DND-41 (cell line): ENCODE data around the gene ARHGAP25.
A peak's percentile ranks its signal among the peaks of the same experiment; 100 is the strongest.

Experiments used
- ATAC-seq: fragments of 200-7000 bp; cut with Tn5 transposase; 3 replicates; pipeline ENCODE4 v1.9.1; 2021; ENCODE audit warnings: low read depth; ENCODE audit not compliant: insufficient read depth
- DNase-seq: peaks from one replicate; pipeline ENCODE4 v3.0.0-alpha.2; 2020
- H2AFZ ChIP-seq: 2 replicates; pipeline ENCODE4 v1.6.0; 2012; ENCODE audit warnings: low read depth, low read length
- H3K27ac ChIP-seq: 2 replicates; pipeline ENCODE4 v1.5.1; 2012; ENCODE audit warnings: low read length, inconsistent platforms
- H3K27me3 ChIP-seq: fragments of 200-600 bp; sonication (generic); 2 replicates; pipeline ENCODE4 v1.6.0; 2012; ENCODE audit warnings: low read length, mild to moderate bottlenecking, inconsistent platforms; ENCODE audit not compliant: insufficient read depth, poor library complexity
- H3K36me3 ChIP-seq: 2 replicates; pipeline ENCODE4 v1.5.1; 2012; ENCODE audit warnings: low read length, inconsistent platforms; ENCODE audit not compliant: insufficient read depth
- H3K4me1 ChIP-seq: 2 replicates; pipeline ENCODE4 v1.5.1; 2012; ENCODE audit warnings: mild to moderate bottlenecking, low read length; ENCODE audit not compliant: insufficient read depth
- H3K4me2 ChIP-seq: 2 replicates; pipeline ENCODE4 v1.6.0; 2012; ENCODE audit warnings: mild to moderate bottlenecking, moderate library complexity, low read length, inconsistent platforms; ENCODE audit not compliant: insufficient read depth
- H3K4me3 ChIP-seq, 2 experiments: fragments of 200-600 bp in 1 of 2; shearing (Covaris generic) in 1 of 2; 2 replicates each; pipeline ENCODE4 v1.5.1; 2012 to 2016; ENCODE audit warnings: inconsistent platforms in 2 of 2, low read length in 2 of 2, mild to moderate bottlenecking in 2 of 2, low read depth in 1 of 2, moderate library complexity in 1 of 2
- H3K79me2 ChIP-seq: 2 replicates; pipeline ENCODE4 v1.6.0; 2012; ENCODE audit warnings: low read length, inconsistent platforms; ENCODE audit not compliant: insufficient read depth
- H3K9ac ChIP-seq: 2 replicates; pipeline ENCODE4 v1.6.0; 2012; ENCODE audit warnings: low read depth, mild to moderate bottlenecking, inconsistent platforms, low read length, moderate library complexity
- H3K9me3 ChIP-seq: 2 replicates; pipeline ENCODE4 v1.5.1; 2012; ENCODE audit warnings: low read length, moderate library complexity, mild to moderate bottlenecking, inconsistent platforms; ENCODE audit not compliant: insufficient read depth, severe bottlenecking
- H4K20me1 ChIP-seq: 2 replicates; pipeline ENCODE4 v1.6.0; 2012; ENCODE audit warnings: low read length; ENCODE audit not compliant: insufficient read depth
- EZH2 ChIP-seq: IDR thresholded peaks from 3 replicates; pipeline ENCODE4 v1.6.1; 2012; ENCODE audit warnings: borderline replicate concordance, low read depth, mild to moderate bottlenecking, moderate library complexity, low read length, inconsistent platforms; ENCODE audit not compliant: severe bottlenecking
- TF ChIP-seq, protein P1 (sequence below): IDR thresholded peaks from 2 replicates; pipeline ENCODE4 v1.5.1; 2012; ENCODE audit warnings: borderline replicate concordance, low read length, moderate library complexity, mild to moderate bottlenecking; ENCODE audit not compliant: poor library complexity, severe bottlenecking; ENCODE audit errors: extremely low read depth

ARHGAP25 gene

GRCh38 chr2:68717305-68717661 lies 17.3 kb upstream of the ARHGAP25 start:
- Histone ChIP-seq H4K20me1 (no peaks in the 10 kb centered on the region), H3K4me3 (no peak overlapping the region), H3K9me3 (no peaks in the 10 kb centered on the region), H2AFZ (no peak overlapping the region), H3K79me2 (no peaks in the 10 kb centered on the region), H3K4me2 (no peak overlapping the region), H3K4me1 (peaks cover 47% of the 10 kb centered on the region), H3K36me3 (no peaks in the 10 kb centered on the region), H3K9ac (no peak overlapping the region), H3K27ac (no peak overlapping the region), H3K27me3 (no peaks in the 10 kb centered on the region)
- DNase-seq: no peak
- TF ChIP-seq EZH2: no peak
- TF ChIP-seq, protein P1, sequence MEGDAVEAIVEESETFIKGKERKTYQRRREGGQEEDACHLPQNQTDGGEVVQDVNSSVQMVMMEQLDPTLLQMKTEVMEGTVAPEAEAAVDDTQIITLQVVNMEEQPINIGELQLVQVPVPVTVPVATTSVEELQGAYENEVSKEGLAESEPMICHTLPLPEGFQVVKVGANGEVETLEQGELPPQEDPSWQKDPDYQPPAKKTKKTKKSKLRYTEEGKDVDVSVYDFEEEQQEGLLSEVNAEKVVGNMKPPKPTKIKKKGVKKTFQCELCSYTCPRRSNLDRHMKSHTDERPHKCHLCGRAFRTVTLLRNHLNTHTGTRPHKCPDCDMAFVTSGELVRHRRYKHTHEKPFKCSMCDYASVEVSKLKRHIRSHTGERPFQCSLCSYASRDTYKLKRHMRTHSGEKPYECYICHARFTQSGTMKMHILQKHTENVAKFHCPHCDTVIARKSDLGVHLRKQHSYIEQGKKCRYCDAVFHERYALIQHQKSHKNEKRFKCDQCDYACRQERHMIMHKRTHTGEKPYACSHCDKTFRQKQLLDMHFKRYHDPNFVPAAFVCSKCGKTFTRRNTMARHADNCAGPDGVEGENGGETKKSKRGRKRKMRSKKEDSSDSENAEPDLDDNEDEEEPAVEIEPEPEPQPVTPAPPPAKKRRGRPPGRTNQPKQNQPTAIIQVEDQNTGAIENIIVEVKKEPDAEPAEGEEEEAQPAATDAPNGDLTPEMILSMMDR: no peak
- ATAC-seq: no peak

- H3K4me2 ChIP-seq: peak overlapping the region; percentile 22; the same call in 1 of the 2 replicates
- H3K4me3 ChIP-seq: no peak overlapping the region
- peak overlapping the region; percentile 75 for H3K27ac ChIP-seq
- ATAC-seq (peak; percentile 49), DNase-seq (peak; percentile 43)
- no peaks in the 10 kb centered on the region for H3K9me3 ChIP-seq
- peaks cover 56% of the 10 kb centered on the region for H3K4me1 ChIP-seq
- H3K27me3 ChIP-seq: no peaks in the 10 kb centered on the region
- H4K20me1 ChIP-seq: no peaks in the 10 kb centered on the region
- TF ChIP-seq, protein P1: no peak
- no peak for TF ChIP-seq EZH2
- no peaks in the 10 kb centered on the region for H3K79me2 ChIP-seq
- H3K9ac ChIP-seq: no peak overlapping the region
- no peak overlapping the region for H2AFZ ChIP-seq
- no peaks in the 10 kb centered on the region for H3K36me3 ChIP-seq
These were observed 14.7 kb upstream of the ARHGAP25 start for GRCh38 chr2:68719912-68720311.

GRCh38 chr2:68720665-68721064 lies 13.9 kb upstream of the ARHGAP25 start:
- Histone ChIP-seq H4K20me1 (no peaks in the 10 kb centered on the region), H3K27ac (peak overlapping the region; percentile 75), H2AFZ (no peak overlapping the region), H3K4me3 (no peak overlapping the region), H3K4me1 (peaks cover 59% of the 10 kb centered on the region), H3K9ac (no peak overlapping the region; the same call in 1 of the 2 replicates), H3K36me3 (no peaks in the 10 kb centered on the region), H3K79me2 (no peaks in the 10 kb centered on the region), H3K4me2 (peak overlapping the region; percentile 48), H3K27me3 (no peaks in the 10 kb centered on the region), H3K9me3 (no peaks in the 10 kb centered on the region)
- TF ChIP-seq EZH2: no peak
- TF ChIP-seq, protein P1: no peak
- no peak for DNase-seq
- peak; percentile 31; the same call in 2 of the 3 replicates for ATAC-seq

DNA sequence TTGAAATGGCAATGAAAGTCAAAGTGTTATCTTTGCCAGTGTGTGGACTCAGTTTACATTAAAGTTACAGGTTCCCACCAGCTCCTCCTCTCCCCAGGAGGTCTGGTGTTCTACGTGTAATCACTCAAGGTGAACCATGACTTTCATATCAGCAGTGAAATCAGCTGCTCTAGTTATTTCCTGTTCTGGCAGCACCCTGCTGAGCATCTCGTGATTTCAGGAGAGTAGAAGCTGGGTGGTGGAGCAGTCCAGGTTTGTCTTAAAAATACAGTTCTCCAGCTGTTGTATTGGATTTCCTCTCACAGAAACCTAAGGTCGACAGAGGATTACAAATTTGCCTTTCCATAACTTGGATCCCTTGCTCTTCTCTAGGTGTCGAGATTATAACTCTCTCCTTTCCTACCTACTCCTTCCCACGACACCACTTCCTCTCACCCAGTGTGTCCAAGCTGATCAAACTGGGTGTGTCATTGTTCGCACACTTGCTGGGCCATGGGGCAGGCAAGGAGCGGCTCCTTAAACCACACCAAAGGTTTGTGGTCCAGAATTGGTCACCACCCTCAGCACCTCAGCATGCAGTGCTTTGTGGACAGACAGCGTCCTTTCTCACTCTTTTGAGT lies 13.0 kb upstream of the ARHGAP25 start:
- peak overlapping the region; percentile 24 for H3K9ac ChIP-seq
- H3K4me3 ChIP-seq: peak overlapping the region in 1 of 2 experiments; percentile 2; a peak in 1 of 4 replicates
- ATAC-seq (peak; percentile 83), DNase-seq (peak; percentile 73)
- TF ChIP-seq, protein P1: no peak
- TF ChIP-seq EZH2: no peak
- no peaks in the 10 kb centered on the region for H3K9me3 ChIP-seq
- peaks cover 61% of the 10 kb centered on the region for H3K4me1 ChIP-seq
- H3K36me3 ChIP-seq: no peaks in the 10 kb centered on the region
- peak overlapping the region; percentile 75 for H3K27ac ChIP-seq
- peak overlapping the region; percentile 48 for H3K4me2 ChIP-seq
- H4K20me1 ChIP-seq: no peaks in the 10 kb centered on the region
- no peaks in the 10 kb centered on the region for H3K27me3 ChIP-seq
- no peaks in the 10 kb centered on the region for H3K79me2 ChIP-seq
- no peak overlapping the region for H2AFZ ChIP-seq
